SIG-M5 treated with dmso at 0.1 percent for 504 hours (cell line): ENCODE results near the gene NDUFS6.
A peak's percentile ranks its signal among the peaks of the same experiment; 100 is the strongest.
"Not testable (repeated sequence)": the region's sequence is repeated elsewhere in the genome, so short reads cannot be mapped to it uniquely, and the experiment has no call there.

Source experiments
- DNase-seq: peaks from one replicate; lab custom pipeline; 2025; ENCODE audit not compliant: unreplicated experiment; lab: John Stamatoyannopoulos, UW

NDUFS6 gene

GRCh38 chr5:1781726-1782384 lies 19.4 kb upstream of the NDUFS6 start:
- no peak for DNase-seq

DNA sequence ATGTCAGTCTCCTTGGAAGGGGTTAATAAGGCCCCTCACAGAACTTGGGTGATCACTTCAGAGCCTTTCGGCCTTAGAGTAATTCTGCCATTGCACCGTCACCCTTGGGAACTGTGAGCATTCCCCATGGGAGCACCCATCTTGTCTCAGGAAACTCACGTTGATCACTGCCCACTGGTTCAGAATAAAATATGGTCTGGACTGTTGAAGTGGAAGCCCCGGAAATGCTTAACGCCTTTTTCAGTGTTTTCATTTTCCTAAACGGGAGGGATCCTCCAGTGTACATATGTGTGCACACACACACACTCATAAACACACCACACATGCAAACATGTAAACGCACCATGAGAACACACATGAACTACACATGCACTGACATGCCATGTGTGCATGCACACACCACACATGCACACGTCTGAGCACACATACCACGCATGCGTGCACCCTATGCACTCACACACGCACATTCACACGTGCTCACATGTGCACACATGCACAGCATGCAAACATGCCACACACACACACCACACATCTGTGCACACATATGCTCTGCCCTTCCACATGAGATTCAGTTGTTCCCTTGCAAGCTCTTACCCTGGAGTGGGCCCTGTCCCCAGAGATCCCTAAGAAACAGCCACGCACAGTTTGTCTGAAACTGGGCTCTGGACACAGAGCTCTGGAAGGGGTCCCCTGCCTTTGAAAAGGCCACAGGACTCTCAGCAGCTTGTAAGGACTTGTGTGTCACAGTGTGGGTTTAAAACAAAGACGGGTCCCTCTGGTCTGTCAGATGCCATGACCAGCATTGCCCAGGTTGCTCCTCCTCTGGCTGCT lies 18.6 kb upstream of the NDUFS6 start:
- DNase-seq, result no peak

- DNase-seq, result no peak
Measured at GRCh38 chr5:1783216-1783554, 18.0 kb upstream of the NDUFS6 start.

GRCh38 chr5:1784197-1785050 lies 16.8 kb upstream of the NDUFS6 start:
- DNase-seq, result no peak

- DNase-seq, result no peak
Measured at GRCh38 chr5:1785062-1785461, 16.1 kb upstream of the NDUFS6 start.

DNA sequence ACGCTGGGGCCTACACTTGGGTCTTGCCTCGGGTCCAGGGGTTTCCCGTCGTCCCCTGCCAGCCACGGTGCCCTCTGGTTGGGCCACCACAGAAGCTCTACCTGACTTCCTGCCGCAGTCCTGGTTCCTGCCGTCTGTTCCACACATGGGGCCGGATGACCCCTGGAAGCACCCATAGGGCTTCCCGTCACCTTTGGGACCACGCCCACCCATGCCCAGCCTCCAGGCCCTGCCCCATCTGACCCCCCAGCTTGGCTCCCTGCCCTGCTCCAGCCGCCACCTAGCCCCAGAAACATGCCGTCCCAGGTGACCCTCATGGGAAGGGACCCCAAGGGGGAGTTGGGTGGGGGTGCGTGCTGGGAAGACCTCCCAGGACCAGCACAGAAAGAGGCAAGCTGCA lies 15.2 kb upstream of the NDUFS6 start:
- DNase-seq, result no peak

- no peak for DNase-seq
Measured at GRCh38 chr5:1786621-1787471, 14.4 kb upstream of the NDUFS6 start.

DNA sequence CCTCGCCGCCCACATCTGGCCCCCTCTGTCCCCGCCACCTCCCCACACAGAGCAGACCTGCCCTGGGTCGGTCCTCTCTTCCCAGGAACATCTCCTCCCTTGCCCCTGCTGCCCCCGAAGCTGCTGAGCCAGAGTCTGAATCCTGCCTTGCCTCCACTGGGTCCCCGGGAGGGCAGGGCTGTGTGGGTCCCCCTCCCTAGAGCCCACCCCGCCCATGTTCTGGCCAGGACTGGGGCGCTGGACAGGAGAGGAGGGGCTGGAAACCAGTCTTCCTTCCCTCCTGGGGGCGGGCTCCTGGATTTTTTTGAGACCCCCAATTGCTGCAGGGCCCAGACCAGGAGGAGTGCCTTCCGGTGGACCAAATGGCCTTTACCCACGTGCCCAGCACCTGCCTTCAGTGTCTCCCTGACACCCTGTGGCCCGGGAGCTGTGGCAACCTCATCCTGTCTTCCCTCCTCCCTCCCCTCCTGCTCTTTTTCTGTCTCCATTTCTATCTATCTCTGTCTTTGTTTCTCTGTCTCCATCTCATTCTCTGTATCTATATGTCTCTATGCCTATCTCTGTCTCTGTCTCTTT lies 13.6 kb upstream of the NDUFS6 start:
- DNase-seq, result no peak

DNA sequence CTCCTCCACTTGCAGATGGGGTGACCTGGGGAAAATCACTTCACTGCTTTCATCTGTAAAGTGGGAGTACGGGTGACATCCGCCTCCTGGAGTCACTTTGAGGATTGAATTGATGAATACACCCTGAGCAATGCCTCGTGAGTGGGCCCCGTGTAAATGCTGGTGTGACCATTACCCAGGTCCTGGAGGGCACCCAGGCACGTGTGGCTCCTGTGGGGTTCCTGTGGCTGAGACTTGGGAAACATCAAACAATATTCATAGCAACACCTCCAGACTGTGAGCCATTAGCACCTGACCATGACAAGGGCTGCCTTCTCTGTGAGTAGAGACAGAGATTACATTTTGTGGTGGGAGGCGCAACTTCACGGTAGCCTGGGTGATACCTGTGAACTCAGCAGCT lies 13.0 kb upstream of the NDUFS6 start:
- no peak for DNase-seq

DNA sequence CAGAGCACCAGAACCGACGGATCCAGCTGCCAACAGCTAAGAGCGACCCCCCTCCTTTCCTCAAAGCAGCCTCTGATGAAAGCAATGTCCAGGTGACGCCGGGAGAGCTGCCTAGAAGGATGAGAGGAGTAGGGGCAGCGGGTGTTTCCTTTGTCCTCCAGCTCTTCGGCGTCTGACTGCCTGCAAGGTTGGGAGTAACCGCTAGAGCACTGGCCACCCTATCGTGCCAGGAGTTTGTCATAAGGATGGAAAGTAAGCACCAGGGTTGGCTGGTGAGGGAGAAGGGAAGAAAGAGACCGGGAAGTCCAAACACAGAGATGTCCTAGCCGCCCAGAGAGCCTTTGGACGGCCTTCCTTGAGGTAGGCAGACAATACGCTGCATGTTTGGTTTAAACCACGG lies 12.4 kb upstream of the NDUFS6 start:
- no peak for DNase-seq

DNA sequence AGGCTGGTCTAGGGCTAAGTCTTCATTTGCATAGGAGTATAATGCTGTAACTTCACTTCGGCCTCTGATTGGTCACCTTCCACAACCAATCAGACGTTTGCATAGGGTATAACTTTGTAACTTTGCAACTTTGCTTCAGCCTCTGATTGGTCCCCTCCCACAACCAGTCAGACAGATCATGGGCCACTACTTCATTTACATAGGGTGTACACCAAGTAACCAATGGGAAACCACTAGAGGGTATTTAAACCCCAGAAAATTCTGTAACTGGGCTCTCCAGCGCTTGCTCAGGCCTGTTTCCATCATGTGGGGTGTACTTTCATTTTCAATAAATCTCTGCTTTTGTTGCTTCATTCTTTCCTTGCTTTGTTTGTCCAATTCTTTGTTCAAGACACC lies 11.8 kb upstream of the NDUFS6 start:
- DNase-seq, result not testable (repeated sequence)

GRCh38 chr5:1789834-1790471 lies 11.3 kb upstream of the NDUFS6 start:
- no peak for DNase-seq

DNA sequence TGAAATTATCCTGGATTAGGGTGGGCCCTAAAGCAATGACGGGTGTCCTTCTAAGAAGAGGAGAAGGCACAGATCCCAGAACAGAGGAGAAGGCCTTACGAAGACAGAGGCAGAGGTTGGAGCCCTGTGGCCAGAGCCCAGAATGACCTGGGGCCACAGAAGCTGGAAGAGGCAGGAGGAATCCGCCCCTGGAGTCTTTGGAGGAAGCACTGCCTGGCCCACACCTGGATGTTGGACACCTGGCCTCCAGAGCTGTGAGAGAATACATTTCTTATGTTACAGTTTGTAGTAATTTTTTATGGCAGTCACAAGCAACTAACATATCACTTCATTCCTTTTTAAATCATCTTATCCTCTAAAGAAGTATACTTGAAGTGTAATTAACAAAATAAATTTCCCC lies 10.0 kb upstream of the NDUFS6 start:
- no peak for DNase-seq

DNA sequence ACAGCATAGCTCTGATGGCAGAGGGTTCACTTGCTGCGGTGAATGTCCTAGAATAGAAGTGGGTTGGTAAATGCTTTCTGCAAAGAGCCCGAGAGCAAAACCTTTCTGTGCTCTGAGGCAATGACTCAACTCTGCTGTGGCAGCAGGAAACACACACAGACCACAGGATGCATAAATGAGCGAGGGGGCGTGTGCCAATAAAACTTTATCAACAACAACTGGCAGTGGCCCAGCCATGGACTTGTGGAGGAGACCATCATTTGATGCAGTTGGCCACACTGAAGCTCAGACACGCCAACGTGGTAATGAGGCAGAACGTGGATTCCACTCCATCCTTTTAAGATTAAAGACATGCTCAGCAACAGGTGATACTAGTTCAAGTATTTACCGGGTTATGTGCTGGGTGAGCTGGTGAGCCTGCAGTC lies 8.4 kb upstream of the NDUFS6 start:
- peak; percentile 96 for DNase-seq

DNA sequence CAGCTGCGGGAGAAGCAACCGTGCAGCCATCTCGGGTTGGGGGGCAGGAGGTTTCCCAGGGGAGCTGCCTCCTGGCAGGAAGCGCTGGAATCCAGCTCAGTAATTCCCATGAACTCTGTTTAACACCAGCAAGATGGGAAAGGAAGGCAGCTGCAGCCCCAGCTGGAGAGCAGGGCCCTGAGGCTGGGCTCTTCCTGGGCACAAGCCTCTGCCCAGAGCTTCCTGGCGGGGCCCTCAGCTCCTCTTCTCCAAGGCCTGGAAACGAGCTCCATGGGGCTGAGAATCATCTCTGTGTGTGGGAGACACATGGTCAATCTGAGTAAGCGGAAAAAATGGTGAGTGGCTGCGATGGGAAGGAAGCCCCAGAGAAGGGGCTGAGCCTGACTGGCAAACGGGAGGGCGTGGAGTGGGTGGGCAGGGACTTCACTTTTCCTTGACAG lies 7.9 kb upstream of the NDUFS6 start:
- DNase-seq, result no peak

DNA sequence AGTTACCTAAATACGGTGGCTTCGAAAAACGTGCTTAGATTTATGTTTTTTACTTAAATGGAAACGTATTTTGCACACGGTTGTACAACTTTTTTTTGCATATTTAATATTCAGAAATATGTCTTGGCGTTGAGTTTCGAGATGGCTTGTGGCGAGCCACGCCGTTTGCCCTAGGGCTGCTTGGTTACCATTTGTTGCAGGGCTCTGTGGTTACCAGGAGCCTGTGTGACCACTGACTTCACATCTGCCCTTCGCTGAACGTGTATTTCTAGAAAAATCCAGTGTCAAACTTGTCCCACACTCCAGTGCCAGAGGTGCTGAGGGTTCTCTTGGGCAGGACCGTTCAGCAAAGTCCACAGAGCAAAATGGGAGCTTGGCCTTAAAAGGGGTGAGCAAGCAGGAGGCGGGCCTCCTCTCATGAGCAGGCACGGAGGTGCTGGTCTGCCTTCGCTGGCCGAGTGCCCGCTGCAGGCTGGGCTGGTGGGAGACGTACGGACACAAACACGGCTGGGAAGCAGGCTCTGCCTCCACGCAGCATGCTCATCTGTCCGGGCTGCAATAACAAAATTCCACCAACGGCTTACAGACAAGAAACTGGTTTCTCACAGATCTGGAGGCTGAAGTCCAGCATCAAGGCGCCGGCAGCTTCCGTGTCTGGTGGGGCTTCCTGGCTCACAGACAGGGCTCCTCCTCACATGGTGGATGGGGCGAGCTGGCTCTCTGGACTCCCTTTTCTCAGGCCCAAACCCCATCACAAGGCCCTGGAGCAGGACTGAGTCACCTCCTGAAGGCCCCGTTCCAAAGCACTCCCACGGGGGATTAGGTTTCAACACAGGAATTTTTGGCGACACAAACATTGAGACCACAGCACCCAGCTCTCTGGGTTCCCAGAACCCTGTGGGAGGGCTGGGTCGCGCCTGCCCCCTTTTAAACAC lies 7.0 kb upstream of the NDUFS6 start:
- DNase-seq, result no peak

GRCh38 chr5:1794901-1795290 lies 6.3 kb upstream of the NDUFS6 start:
- DNase-seq, result no peak

DNA sequence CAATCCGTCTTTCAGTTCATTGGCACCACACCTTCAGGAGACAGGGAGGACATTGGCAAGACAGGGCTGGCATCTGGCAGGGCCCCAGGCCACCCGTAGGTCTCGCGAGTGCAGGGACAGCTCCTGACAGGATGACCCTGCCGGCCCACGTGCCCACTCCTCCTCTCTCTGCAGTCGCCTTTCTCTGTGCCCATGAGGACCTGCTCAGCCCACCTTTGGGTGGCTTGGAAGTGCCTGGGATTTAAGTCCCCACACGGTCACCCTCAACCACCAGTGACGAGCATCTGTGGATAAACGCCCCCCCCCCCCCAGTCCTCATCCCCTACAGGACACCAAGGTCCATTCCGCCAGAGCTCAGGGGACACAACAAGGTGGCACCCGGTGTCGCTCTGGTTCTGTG lies 5.7 kb upstream of the NDUFS6 start:
- DNase-seq, result no peak

DNA sequence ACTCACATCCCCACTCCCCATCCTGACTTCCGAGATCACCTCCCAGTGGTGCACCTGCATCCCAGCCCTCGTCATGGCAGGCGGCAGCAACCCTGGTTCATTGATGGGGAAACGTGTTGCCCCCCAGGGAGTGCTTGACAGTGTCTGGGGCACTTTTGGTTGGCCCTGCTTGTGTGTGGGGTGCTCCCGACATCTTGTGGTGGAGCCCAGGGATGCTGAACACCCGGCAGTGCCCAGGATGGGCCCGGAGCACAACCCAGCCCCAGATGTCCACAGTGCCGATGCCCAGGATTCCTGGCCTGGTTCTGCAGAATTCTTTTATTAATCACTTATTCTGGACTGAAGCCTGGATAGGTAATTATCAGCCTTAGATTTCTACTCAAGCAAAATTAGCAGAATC lies 5.3 kb upstream of the NDUFS6 start:
- DNase-seq, result no peak
